Mesenchymal stem cell (in vitro differentiated cells and primary cell): ENCODE measurements around the gene FPR1.

Source experiments
- DNase-seq: peaks from one replicate; pipeline ENCODE4 v3.0.0-alpha.2; 2013
- H2AFZ ChIP-seq: one replicate; pipeline ENCODE4 v1.6.1; 2013; ENCODE audit warnings: low read depth, mild to moderate bottlenecking, control low read depth, inconsistent platforms, low read length, moderate library complexity
- H2AK5ac ChIP-seq: 2 replicates; pipeline ENCODE4 v1.6.1; 2013; ENCODE audit warnings: low read length, moderate library complexity, mild to moderate bottlenecking, inconsistent platforms; ENCODE audit not compliant: severe bottlenecking
- H2BK120ac ChIP-seq: one replicate; pipeline ENCODE4 v1.6.1; 2013; ENCODE audit warnings: low read depth, mild to moderate bottlenecking, inconsistent platforms, low read length, moderate library complexity
- H2BK12ac ChIP-seq, 2 experiments: one replicate each; pipeline ENCODE4 v1.6.1; 2013; ENCODE audit warnings: inconsistent platforms in 2 of 2, low read length in 2 of 2, mild to moderate bottlenecking in 2 of 2, moderate library complexity in 2 of 2, control low read depth in 1 of 2
- H2BK15ac ChIP-seq: one replicate; pipeline ENCODE4 v1.6.1; 2013; ENCODE audit warnings: mild to moderate bottlenecking, low read depth, inconsistent platforms; ENCODE audit not compliant: poor library complexity, severe bottlenecking
- H2BK5ac ChIP-seq: 2 replicates; pipeline ENCODE4 v1.6.1; 2013; ENCODE audit warnings: low read depth, mild to moderate bottlenecking, low read length, control low read depth, inconsistent platforms; ENCODE audit not compliant: poor library complexity, severe bottlenecking
- H3K14ac ChIP-seq, 2 experiments: one replicate each; pipeline ENCODE4 v1.6.1; 2013; ENCODE audit warnings: inconsistent platforms in 2 of 2, low read length in 2 of 2, control low read depth in 1 of 2, mild to moderate bottlenecking in 1 of 2, moderate library complexity in 1 of 2
- H3K18ac ChIP-seq, 2 experiments: one replicate each; pipeline ENCODE4 v1.6.1; 2013; ENCODE audit warnings: inconsistent platforms in 2 of 2, low read length in 2 of 2, control low read depth in 1 of 2, low read depth in 1 of 2, mild to moderate bottlenecking in 1 of 2
- H3K23ac ChIP-seq, 2 experiments: one replicate each; pipeline ENCODE4 v1.6.1; 2013; ENCODE audit warnings: inconsistent platforms in 2 of 2, low read length in 2 of 2, mild to moderate bottlenecking in 2 of 2, moderate library complexity in 2 of 2, control low read depth in 1 of 2
- H3K27ac ChIP-seq: 2 replicates; pipeline ENCODE4 v1.5.1; 2013; ENCODE audit warnings: mild to moderate bottlenecking, moderate library complexity, low read length, control low read depth, inconsistent platforms; ENCODE audit not compliant: poor library complexity, severe bottlenecking
- H3K27me3 ChIP-seq, 2 experiments: 2 replicates each; pipeline versions ENCODE4 v1.6.1 to v1.7.0; 2013; ENCODE audit warnings: low read length in 2 of 2, mild to moderate bottlenecking in 2 of 2, moderate library complexity in 2 of 2, control low read depth in 1 of 2, inconsistent platforms in 1 of 2; ENCODE audit not compliant: control insufficient read depth in 1 of 2, insufficient read depth in 1 of 2
- H3K36me3 ChIP-seq, 2 experiments: 2 replicates each; pipeline versions ENCODE4 v1.6.1 to v1.7.0; 2013; ENCODE audit warnings: low read length in 2 of 2, control low read depth in 1 of 2, inconsistent platforms in 1 of 2, low read depth in 1 of 2, mild to moderate bottlenecking in 1 of 2; ENCODE audit not compliant: insufficient read depth in 2 of 2, control insufficient read depth in 1 of 2
- H3K4ac ChIP-seq, 2 experiments: one replicate each; pipeline ENCODE4 v1.6.1; 2013; ENCODE audit warnings: inconsistent platforms in 2 of 2, low read length in 2 of 2, mild to moderate bottlenecking in 2 of 2, moderate library complexity in 2 of 2, control low read depth in 1 of 2, low read depth in 1 of 2
- H3K4me1 ChIP-seq: 2 replicates; pipeline ENCODE4 v1.6.1; 2013; ENCODE audit warnings: low read depth, low read length, control low read depth; ENCODE audit not compliant: control insufficient read depth, insufficient read depth
- H3K4me2 ChIP-seq: 2 replicates; pipeline ENCODE4 v1.6.1; 2013; ENCODE audit warnings: low read length, mild to moderate bottlenecking, inconsistent platforms; ENCODE audit not compliant: poor library complexity, severe bottlenecking
- H3K4me3 ChIP-seq, 2 experiments: 2 replicates each; pipeline versions ENCODE4 v1.5.1 to v1.7.0; 2013; ENCODE audit warnings: low read length in 2 of 2, mild to moderate bottlenecking in 2 of 2, control low read depth in 1 of 2, low read depth in 1 of 2; ENCODE audit not compliant: insufficient read depth in 1 of 2
- H3K79me1 ChIP-seq: replicated peaks from 2 replicates; pipeline ENCODE4 v1.6.1; 2013; ENCODE audit warnings: mild to moderate bottlenecking, control low read depth, low read length, inconsistent platforms; ENCODE audit not compliant: poor library complexity, severe bottlenecking
- H3K9ac ChIP-seq: 2 replicates; pipeline ENCODE4 v1.7.0; 2013; ENCODE audit warnings: mild to moderate bottlenecking, low read length, moderate library complexity
- H3K9me3 ChIP-seq: 2 replicates; pipeline ENCODE4 v1.7.0; 2013; ENCODE audit warnings: mild to moderate bottlenecking, low read length; ENCODE audit not compliant: control insufficient read depth
- H4K8ac ChIP-seq: one replicate; pipeline ENCODE4 v1.6.1; 2013; ENCODE audit warnings: inconsistent platforms, mild to moderate bottlenecking, low read length, moderate library complexity
- H4K91ac ChIP-seq: one replicate; pipeline ENCODE4 v1.6.1; 2013; ENCODE audit warnings: mild to moderate bottlenecking, low read length, inconsistent platforms
- WGBS: methylation state at CpG from one replicate; pipeline ENCODE4 v1.1.7; 2013; ENCODE audit warnings: mixed read lengths; 5-methylcytosine and 5-hydroxymethylcytosine counted together

Gene FPR1

GRCh38 chr19:51714848-51715247 is 36.8 kb downstream of the FPR1 start:
- Histone ChIP-seq H3K18ac (no peak overlapping the region), H4K91ac (no peak overlapping the region), H3K4me3 (no peak overlapping the region), H2BK5ac (no peak overlapping the region), H3K9ac (peak overlapping the region; percentile 27), H2BK120ac (no peak overlapping the region), H4K8ac (no peak overlapping the region), H3K4me2 (no peak overlapping the region), H2BK12ac (no peak overlapping the region), H2AFZ (no peak overlapping the region), H3K27ac (no peak overlapping the region), H3K14ac (no peak overlapping the region), H2BK15ac (no peak overlapping the region), H2AK5ac (no peak overlapping the region), H3K36me3 (peaks cover 0 to 12% of the 10 kb centered on the region in 2 experiments), H3K27me3 (peaks cover 0 to 18% of the 10 kb centered on the region in 2 experiments), H3K4ac (no peak overlapping the region), H3K4me1 (peaks cover 5% of the 10 kb centered on the region), H3K23ac (no peak overlapping the region), H3K9me3 (no peaks in the 10 kb centered on the region), H3K79me1 (no peaks in the 10 kb centered on the region)
- 46% methylated on average over 3 of the region's 3 CpGs for WGBS
- DNase-seq: no peak

GRCh38 chr19:51713319-51714285 is 38.1 kb downstream of the FPR1 start:
- Histone ChIP-seq H3K4me2 (no peak overlapping the region), H2AK5ac (no peak overlapping the region), H3K9ac (no peak overlapping the region), H4K91ac (no peak overlapping the region), H2BK15ac (no peak overlapping the region), H2BK120ac (no peak overlapping the region), H4K8ac (no peak overlapping the region), H3K4me3 (no peak overlapping the region), H3K36me3 (peaks cover 3 to 12% of the 10 kb centered on the region in 2 experiments), H2BK5ac (no peak overlapping the region), H3K79me1 (no peaks in the 10 kb centered on the region), H3K14ac (no peak overlapping the region), H3K18ac (no peak overlapping the region), H3K4me1 (peaks cover 9% of the 10 kb centered on the region), H2AFZ (no peak overlapping the region), H3K4ac (no peak overlapping the region), H3K23ac (no peak overlapping the region), H3K9me3 (no peaks in the 10 kb centered on the region), H3K27ac (no peak overlapping the region), H3K27me3 (peaks cover 0 to 10% of the 10 kb centered on the region in 2 experiments), H2BK12ac (no peak overlapping the region)
- DNase-seq: no peak
- 96% methylated on average over 74 of the region's 74 CpGs for WGBS

GRCh38 chr19:51712461-51713081 is 39.1 kb downstream of the FPR1 start:
- no peak overlapping the region for H2AK5ac ChIP-seq
- H3K79me1 ChIP-seq: no peaks in the 10 kb centered on the region
- no peak overlapping the region for H3K27ac ChIP-seq
- no peak overlapping the region for H4K8ac ChIP-seq
- H2BK12ac ChIP-seq: no peak overlapping the region
- H3K36me3 ChIP-seq: peaks cover 9 to 20% of the 10 kb centered on the region in 2 experiments
- H3K4me3 ChIP-seq: no peak overlapping the region
- H3K9me3 ChIP-seq: no peaks in the 10 kb centered on the region
- no peak overlapping the region for H3K9ac ChIP-seq
- no peak overlapping the region for H2BK120ac ChIP-seq
- no peak overlapping the region for H2AFZ ChIP-seq
- peaks cover 0 to 7% of the 10 kb centered on the region in 2 experiments for H3K27me3 ChIP-seq
- H4K91ac ChIP-seq: no peak overlapping the region
- H3K4me2 ChIP-seq: no peak overlapping the region
- H3K23ac ChIP-seq: no peak overlapping the region
- no peak overlapping the region for H3K4ac ChIP-seq
- H3K14ac ChIP-seq: no peak overlapping the region
- H3K4me1 ChIP-seq: peaks cover 12% of the 10 kb centered on the region
- no peak for DNase-seq
- no peak overlapping the region for H2BK5ac ChIP-seq
- no peak overlapping the region for H3K18ac ChIP-seq
- WGBS: 38% methylated on average over 7 of the region's 9 CpGs
- H2BK15ac ChIP-seq: no peak overlapping the region

DNA sequence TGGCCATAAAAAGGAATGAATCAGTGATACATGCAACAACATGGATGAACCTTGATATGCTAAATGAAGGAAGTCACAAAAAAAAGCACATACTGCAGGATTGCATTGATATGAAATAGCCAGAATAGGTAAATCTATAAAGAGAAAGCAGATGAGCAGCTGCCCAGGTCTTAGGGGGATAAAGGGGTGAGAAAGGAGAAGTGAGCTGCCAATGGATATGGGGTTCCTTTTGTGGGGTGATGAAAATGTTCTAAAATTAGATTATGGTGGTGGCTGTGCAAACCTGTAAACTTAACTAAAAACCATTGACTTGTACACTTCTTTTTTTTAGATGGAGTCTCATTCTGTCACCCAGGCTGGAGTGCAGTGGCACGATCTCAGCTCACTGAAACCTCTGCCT is 40.0 kb downstream of the FPR1 start:
- Histone ChIP-seq H3K9me3 (no peaks in the 10 kb centered on the region), H3K9ac (no peak overlapping the region)

More for the DNA sequence above, 40.0 kb downstream of the FPR1 start:
- Histone ChIP-seq H3K23ac (no peak overlapping the region), H2AK5ac (no peak overlapping the region), H3K4ac (no peak overlapping the region), H2BK120ac (no peak overlapping the region), H2AFZ (no peak overlapping the region), H2BK12ac (no peak overlapping the region), H3K79me1 (no peaks in the 10 kb centered on the region), H2BK5ac (no peak overlapping the region), H4K91ac (no peak overlapping the region), H3K14ac (no peak overlapping the region), H3K4me2 (no peak overlapping the region), H3K4me3 (no peak overlapping the region), H3K18ac (no peak overlapping the region), H3K4me1 (peaks cover 15% of the 10 kb centered on the region), H3K36me3 (peaks cover 16 to 29% of the 10 kb centered on the region in 2 experiments), H4K8ac (no peak overlapping the region), H3K27me3 (peaks cover 0 to 5% of the 10 kb centered on the region in 2 experiments), H2BK15ac (no peak overlapping the region), H3K27ac (no peak overlapping the region)
- 77% methylated on average over 1 of the region's 1 CpG for WGBS
- no peak for DNase-seq
